Lung (tissue), 12 donors: ENCODE data around the gene HM13. TPM values are rescaled to one million over a fixed set of nuclear protein-coding genes. Genes with fewer than 3 reads are reported as not detected.
A peak's percentile ranks its signal among the peaks of the same experiment; 100 is the strongest.

Experiments
- ATAC-seq: fragments of 200-7000 bp; cut with Tn5 transposase; one replicate; pipeline ENCODE4 v1.9.1; 2020; ENCODE audit warnings: moderate number of reproducible peaks; ENCODE audit not compliant: insufficient read depth, low FRiP score
- DNase-seq, 3 donors: peaks; one replicate each; pipeline ENCODE4 v3.0.0-alpha.2; 2013 to 2017
- H3K27ac ChIP-seq, 2 donors: one replicate each; pipeline ENCODE4 v1.5.1; 2013; ENCODE audit warnings: mild to moderate bottlenecking in 2 of 2, moderate library complexity in 2 of 2, control low read depth in 1 of 2, inconsistent platforms in 1 of 2, low read depth in 1 of 2, low read length in 1 of 2
- H3K27me3 ChIP-seq, 3 donors: one replicate each; pipeline ENCODE4 v1.5.1; 2013; ENCODE audit warnings: low read length in 2 of 3; ENCODE audit not compliant: control insufficient read depth in 3 of 3, insufficient read depth in 3 of 3
- H3K36me3 ChIP-seq, 4 donors: one replicate each; pipeline ENCODE4 v1.5.1; 2013; ENCODE audit warnings: low read length in 4 of 4, mild to moderate bottlenecking in 1 of 4, moderate library complexity in 1 of 4; ENCODE audit not compliant: control insufficient read depth in 4 of 4, insufficient read depth in 4 of 4
- H3K4me1 ChIP-seq, 5 donors: one replicate each; pipeline ENCODE4 v1.5.1; 2013; ENCODE audit warnings: low read length in 5 of 5, mild to moderate bottlenecking in 2 of 5, moderate library complexity in 1 of 5; ENCODE audit not compliant: control insufficient read depth in 5 of 5, insufficient read depth in 5 of 5
- H3K4me3 ChIP-seq: one replicate; pipeline ENCODE4 v1.5.1; 2013; ENCODE audit warnings: mild to moderate bottlenecking, control low read depth, moderate library complexity
- H3K9ac ChIP-seq, 2 donors: one replicate each; pipeline ENCODE4 v1.5.1; 2013; ENCODE audit warnings: low read length in 2 of 2, control low read depth in 1 of 2; ENCODE audit not compliant: insufficient read depth in 1 of 2
- H3K9me3 ChIP-seq, 4 donors: one replicate each; pipeline ENCODE4 v1.5.1; 2013; ENCODE audit warnings: low read length in 3 of 4, mild to moderate bottlenecking in 1 of 4, moderate library complexity in 1 of 4; ENCODE audit not compliant: control insufficient read depth in 4 of 4, insufficient read depth in 3 of 4
- CTCF ChIP-seq: IDR thresholded peaks from 2 replicates; pipeline ENCODE4 v1.5.1; 2012; ENCODE audit warnings: mild to moderate bottlenecking; ENCODE audit errors: control extremely low read depth, extremely low read depth
- WGBS, 2 donors: extraction: QIAGEN DNeasy Blood & Tissue Kit; methylation state at CpG; one replicate each; pipeline ENCODE4 v1.1.7; 2013; 5-methylcytosine and 5-hydroxymethylcytosine counted together
- polyA plus RNA-seq, 2 donors: library from polyadenylated mRNA; stranded (reverse); fragments of 200-250 nt; gene quantifications; one replicate each; pipeline ENCODE4 v1.2.1, GENCODE V29; 2013
- total RNA-seq, 2 donors: library from RNA; depleted of rRNA in 1 of 2; stranded (reverse); fragments of >200 nt in 1 of 2; gene quantifications; one replicate each; pipeline ENCODE4 v1.2.1, GENCODE V29; 2014 to 2021
- donor health status: control.
- donor health status: control.
- donor health status: Bipolar disorder and iron deficiency.
- donor health status: healthy.
- donor health status: DM: yes; HTN: yes; CAD: no.

The HM13 gene
- total and polyA plus RNA-seq, 4 donors, result 53.5 to 249 (median 205) TPM

- H3K27me3 ChIP-seq, result no peaks in the 10 kb centered on the region
- peaks cover 0 to 19% (median 2%) of the 10 kb centered on the region in 5 donors for H3K4me1 ChIP-seq
- no peak overlapping the region for H3K27ac ChIP-seq
- WGBS, 2 donors, result 78 to 84% methylated on average over 13 to 14 of the region's 14 CpGs
- DNase-seq, result no peak
- no peak for ATAC-seq
- TF ChIP-seq CTCF, result no peak
- H3K4me3 ChIP-seq, result no peak overlapping the region
- H3K9ac ChIP-seq, result no peak overlapping the region
- no peaks in the 10 kb centered on the region for H3K9me3 ChIP-seq
- peaks cover 7 to 47% (median 28%) of the 10 kb centered on the region in 4 donors for H3K36me3 ChIP-seq
Measured at GRCh38 chr20:31566658-31567379, 52.6 kb downstream of the HM13 start.

GRCh38 chr20:31567380-31567720 is 53.1 kb downstream of the HM13 start:
- peaks cover 1 to 42% (median 23%) of the 10 kb centered on the region in 4 donors for H3K36me3 ChIP-seq
- H3K9ac ChIP-seq, result no peak overlapping the region
- no peak overlapping the region for H3K27ac ChIP-seq
- ATAC-seq (no peak), DNase-seq (no peak)
- H3K4me3 ChIP-seq, result no peak overlapping the region
- no peak for TF ChIP-seq CTCF
- H3K4me1 ChIP-seq, result peaks cover 0 to 23% (median 4%) of the 10 kb centered on the region in 5 donors
- H3K9me3 ChIP-seq, result no peaks in the 10 kb centered on the region
- no peaks in the 10 kb centered on the region for H3K27me3 ChIP-seq

GRCh38 chr20:31568041-31568731 is 53.9 kb downstream of the HM13 start:
- Histone ChIP-seq H3K9me3 (no peaks in the 10 kb centered on the region), H3K27me3 (no peaks in the 10 kb centered on the region), H3K9ac (no peak overlapping the region), H3K36me3 (peaks cover 0 to 37% (median 16%) of the 10 kb centered on the region in 4 donors), H3K4me1 (peaks cover 0 to 26% (median 7%) of the 10 kb centered on the region in 5 donors), H3K4me3 (no peak overlapping the region), H3K27ac (peak overlapping the region; percentile 10 to 55)
- WGBS, 2 donors, result 66 to 77% methylated on average over 21 of the region's 21 CpGs
- no peak for TF ChIP-seq CTCF
- DNase-seq, result no peak
- no peak for ATAC-seq
